NAMALWA (cell line): ENCODE data around the gene MARCHF3.
"Not testable (repeated sequence)": the region's sequence is repeated elsewhere in the genome, so short reads cannot be mapped to it uniquely, and the experiment has no call there.

Experiments
- DNase-seq: peaks from one replicate; pipeline ENCODE4 v3.0.0-alpha.2; 2015; ENCODE audit warnings: low spot score

The MARCHF3 gene

GRCh38 chr5:127011961-127012644 is 18.3 kb downstream of the MARCHF3 start:
- peak; percentile 21 for DNase-seq

GRCh38 chr5:127011153-127011552 is 19.2 kb downstream of the MARCHF3 start:
- no peak for DNase-seq

- no peak for DNase-seq
These were observed 20.0 kb downstream of the MARCHF3 start for GRCh38 chr5:127010362-127010761.

GRCh38 chr5:127009784-127010183 is 20.6 kb downstream of the MARCHF3 start:
- DNase-seq, result no peak

GRCh38 chr5:127008300-127008975 is 21.9 kb downstream of the MARCHF3 start:
- no peak for DNase-seq

- no peak for DNase-seq
These were observed 22.8 kb downstream of the MARCHF3 start for GRCh38 chr5:127007522-127007921.

GRCh38 chr5:127006744-127007143 is 23.6 kb downstream of the MARCHF3 start:
- DNase-seq, result no peak

DNA sequence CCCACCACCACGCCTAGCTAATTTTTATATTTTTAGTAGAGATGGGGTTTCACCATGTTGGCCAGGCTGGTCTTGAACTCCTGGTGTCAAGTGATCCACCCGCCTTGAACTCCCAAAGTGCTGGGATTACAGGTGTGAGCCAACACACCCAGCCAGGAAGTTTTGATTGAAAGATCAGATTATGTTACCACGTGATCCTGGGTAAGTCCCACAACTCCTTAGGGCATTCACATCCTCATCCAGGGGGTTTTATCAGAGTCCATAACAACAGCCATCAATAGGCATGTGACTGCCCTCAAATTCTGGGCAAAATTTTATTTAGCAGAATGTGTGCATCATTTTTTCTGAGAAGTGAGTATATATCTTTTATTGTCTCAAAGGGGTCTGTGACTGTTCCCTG is 25.1 kb downstream of the MARCHF3 start:
- DNase-seq, result not testable (repeated sequence)

- DNase-seq, result no peak
These were observed 25.6 kb downstream of the MARCHF3 start for GRCh38 chr5:127004721-127005120.

GRCh38 chr5:127003798-127004495 is 26.4 kb downstream of the MARCHF3 start:
- DNase-seq, result no peak

GRCh38 chr5:127002390-127002789 is 28.0 kb downstream of the MARCHF3 start:
- no peak for DNase-seq

- DNase-seq, result no peak
These were observed 28.6 kb downstream of the MARCHF3 start for GRCh38 chr5:127001621-127002296.

GRCh38 chr5:126998895-126999570 is 31.3 kb downstream of the MARCHF3 start:
- DNase-seq, result no peak

GRCh38 chr5:126998201-126998631 is 32.1 kb downstream of the MARCHF3 start:
- peak; percentile 68 for DNase-seq

- DNase-seq, result no peak
These were observed 34.7 kb downstream of the MARCHF3 start for GRCh38 chr5:126995689-126996088.

DNA sequence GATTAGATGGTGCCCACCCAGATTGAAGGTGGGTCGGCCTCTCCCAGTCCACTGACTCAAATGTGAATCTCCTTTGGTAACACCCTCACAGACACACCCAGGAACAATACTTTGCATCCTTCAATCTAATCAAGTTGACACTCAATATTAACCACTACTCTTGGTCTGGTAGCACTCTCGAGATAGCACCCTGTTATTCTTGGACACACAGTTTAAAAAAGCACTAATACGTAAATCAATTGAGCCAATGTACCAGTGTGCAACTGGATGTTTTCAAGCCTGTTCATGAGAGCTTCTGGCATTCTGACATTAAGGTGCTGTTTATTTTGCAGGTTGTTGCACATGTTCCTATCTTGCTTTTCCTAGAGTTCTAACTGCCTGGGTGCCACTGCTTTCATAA is 35.3 kb downstream of the MARCHF3 start:
- DNase-seq, result no peak

DNA sequence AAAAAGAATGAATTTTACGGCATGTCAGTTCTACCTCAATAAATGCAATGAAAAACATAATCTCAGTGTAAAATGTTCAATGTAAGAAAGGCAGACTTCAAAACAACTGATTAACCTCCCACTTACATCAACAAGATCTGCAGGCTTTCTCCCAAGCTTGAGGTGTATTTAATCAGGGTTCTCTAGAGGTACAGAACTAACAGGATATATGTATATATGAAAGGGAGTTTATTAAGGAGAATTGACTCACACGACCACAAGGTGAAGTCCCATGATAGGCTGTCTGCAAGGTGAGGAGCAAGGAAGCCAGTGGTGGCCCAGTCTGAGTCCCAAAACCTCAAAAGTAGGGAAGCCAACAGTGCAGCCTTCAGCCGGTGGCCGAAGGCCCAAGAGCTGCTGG is 35.9 kb downstream of the MARCHF3 start:
- DNase-seq, result no peak

GRCh38 chr5:126988021-126988569 is 42.3 kb downstream of the MARCHF3 start:
- peak; percentile 87 for DNase-seq

DNA sequence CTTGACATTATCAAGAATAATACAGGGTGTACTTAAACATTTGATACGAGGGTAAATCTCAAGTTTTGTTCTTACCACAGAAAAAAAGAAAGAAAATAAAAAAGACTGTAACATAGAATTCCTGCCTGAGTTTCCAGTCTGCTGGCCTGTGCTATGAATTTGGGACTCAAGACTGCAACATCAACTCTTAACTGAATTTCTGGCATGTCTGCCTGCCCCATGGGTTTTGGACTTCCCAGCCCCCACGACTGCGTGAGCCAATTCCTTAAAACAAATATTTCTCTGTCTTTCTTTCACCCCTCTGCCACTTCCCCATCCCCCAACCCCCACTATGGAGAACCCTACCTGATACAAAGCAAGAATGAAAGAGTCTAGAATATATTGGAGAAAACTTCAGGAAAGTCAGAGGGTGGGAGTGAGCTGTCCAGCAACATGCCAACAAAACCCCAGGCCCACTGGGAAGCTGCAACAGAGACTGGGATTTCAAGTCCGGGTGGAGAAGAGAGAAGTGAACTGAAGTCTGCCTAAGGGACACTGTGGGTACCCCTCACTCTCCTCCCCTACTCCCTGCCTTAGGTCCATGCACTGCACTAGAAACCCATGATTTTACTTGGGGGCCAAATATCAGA is 43.0 kb downstream of the MARCHF3 start:
- no peak for DNase-seq

DNA sequence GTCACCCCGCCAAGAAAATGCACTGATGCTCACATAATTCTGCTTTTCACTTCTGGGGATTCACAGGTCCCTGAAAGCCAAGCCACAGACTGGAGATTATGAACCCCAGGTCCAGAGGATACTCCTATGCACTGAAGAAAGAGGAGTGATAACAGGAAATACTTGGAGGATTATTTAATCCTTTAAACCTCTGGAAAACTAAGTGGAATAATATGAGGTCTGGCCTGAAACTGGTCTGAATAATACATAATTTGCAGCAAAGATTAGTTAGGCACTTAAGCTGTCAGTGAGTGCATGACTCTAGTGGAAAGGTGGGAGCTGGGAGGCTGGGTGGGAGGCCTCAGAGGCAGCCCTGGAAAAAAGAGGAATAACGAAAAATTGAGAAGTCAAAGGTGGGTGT is 45.7 kb downstream of the MARCHF3 start:
- no peak for DNase-seq

DNA sequence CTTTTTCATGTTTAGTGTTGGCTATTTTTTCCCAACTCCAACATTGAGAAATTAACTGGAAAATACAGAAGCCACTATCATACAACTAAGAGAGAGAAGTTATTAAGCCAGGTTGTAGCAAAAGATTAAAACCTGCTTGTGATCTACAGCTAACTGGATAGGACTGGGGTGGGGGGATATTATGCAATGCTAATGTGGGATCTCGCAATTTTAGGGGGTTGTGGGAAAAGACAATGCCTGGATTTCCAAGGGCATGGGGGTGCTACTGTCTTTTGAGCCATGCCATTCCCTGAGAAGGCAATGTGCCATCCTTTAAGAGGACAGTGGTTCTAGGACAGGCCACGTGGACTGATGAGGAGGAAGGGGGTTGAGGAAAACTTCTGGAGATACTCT is 46.5 kb downstream of the MARCHF3 start:
- DNase-seq, result no peak
